Mucosa of descending colon (tissue), 3 donors: Measurements from ENCODE around the gene OR2Y1. TPM values are rescaled to one million over a fixed set of nuclear protein-coding genes. Genes with fewer than 3 reads are reported as not detected.
"Not testable (repeated sequence)": the region's sequence is repeated elsewhere in the genome, so short reads cannot be mapped to it uniquely, and the experiment has no call there.

Source experiments
- ATAC-seq: fragments of 200-7000 bp; cut with Tn5 transposase; one replicate; pipeline ENCODE4 v1.9.1; 2020; ENCODE audit warnings: mild to moderate bottlenecking, moderate library complexity
- DNase-seq, 3 donors: peaks; one replicate each; pipeline ENCODE4 v3.0.0-alpha.2; 2020
- H3K36me3 ChIP-seq: fragments of 200-600 bp; one replicate; pipeline ENCODE4 v1.8.0; 2021; ENCODE audit warnings: low read depth, mild to moderate bottlenecking
- H3K4me1 ChIP-seq: fragments of 200-600 bp; one replicate; pipeline ENCODE4 v1.8.0; 2021; ENCODE audit warnings: low read depth, mild to moderate bottlenecking
- H3K4me3 ChIP-seq: fragments of 200-600 bp; one replicate; pipeline ENCODE4 v1.8.0; 2021; ENCODE audit warnings: mild to moderate bottlenecking
- H3K9me3 ChIP-seq: fragments of 200-600 bp; one replicate; pipeline ENCODE4 v1.8.0; 2021; ENCODE audit warnings: mild to moderate bottlenecking
- intact Hi-C, 2 donors: fragments of 100-400 bp; cut with DNase I in 1 of 2; cut with micrococcal nuclease in 1 of 2; formaldehyde crosslinking; loops; one replicate each; pipeline versions ENCODE4 v1.11.0 to v1.11.1; 2022; cut with DNase I, micrococcal nuclease
- total RNA-seq, 3 donors: library from RNA; stranded (reverse); fragmentation: NEBNext Ultra II Directional in 2 of 3; extraction: Animal tissue kit (Norgen Biotek cat#: 25700) in 2 of 3; gene quantifications; one replicate each; pipeline versions ENCODE4 v1.2.1 to v1.2.4, GENCODE V29; 2021 to 2023
- TF ChIP-seq, protein P1 (sequence below): fragments of 200-600 bp; IDR thresholded peaks from one replicate; pipeline ENCODE4 v1.8.0; 2022; ENCODE audit warnings: antibody characterized with exemption, mild to moderate bottlenecking
- donor health status: DM: no; HTN: no; CAD: no; lungs with moderate emphysema.
- donor health status: DM: no; HTN: no; CAD: no.
- donor health status: DM: no; HTN: yes; CAD: no.

The OR2Y1 gene
- total RNA-seq, 3 donors from 2014 or later: not detected

- H3K36me3 ChIP-seq: no peaks in the 10 kb centered on the region
- peaks cover 5% of the 10 kb centered on the region for H3K4me1 ChIP-seq
- DNase-seq: no peak
- intact Hi-C loops: loop anchor here in 1 of 2 donors (10.0 kb wide), 1 partner anchor 80 kb away; the partner anchor contains the start of gene ZFP62
- no peak overlapping the region for H3K4me3 ChIP-seq
- ATAC-seq: peak; percentile 23
- TF ChIP-seq, protein P1, sequence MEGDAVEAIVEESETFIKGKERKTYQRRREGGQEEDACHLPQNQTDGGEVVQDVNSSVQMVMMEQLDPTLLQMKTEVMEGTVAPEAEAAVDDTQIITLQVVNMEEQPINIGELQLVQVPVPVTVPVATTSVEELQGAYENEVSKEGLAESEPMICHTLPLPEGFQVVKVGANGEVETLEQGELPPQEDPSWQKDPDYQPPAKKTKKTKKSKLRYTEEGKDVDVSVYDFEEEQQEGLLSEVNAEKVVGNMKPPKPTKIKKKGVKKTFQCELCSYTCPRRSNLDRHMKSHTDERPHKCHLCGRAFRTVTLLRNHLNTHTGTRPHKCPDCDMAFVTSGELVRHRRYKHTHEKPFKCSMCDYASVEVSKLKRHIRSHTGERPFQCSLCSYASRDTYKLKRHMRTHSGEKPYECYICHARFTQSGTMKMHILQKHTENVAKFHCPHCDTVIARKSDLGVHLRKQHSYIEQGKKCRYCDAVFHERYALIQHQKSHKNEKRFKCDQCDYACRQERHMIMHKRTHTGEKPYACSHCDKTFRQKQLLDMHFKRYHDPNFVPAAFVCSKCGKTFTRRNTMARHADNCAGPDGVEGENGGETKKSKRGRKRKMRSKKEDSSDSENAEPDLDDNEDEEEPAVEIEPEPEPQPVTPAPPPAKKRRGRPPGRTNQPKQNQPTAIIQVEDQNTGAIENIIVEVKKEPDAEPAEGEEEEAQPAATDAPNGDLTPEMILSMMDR: no peak
- no peaks in the 10 kb centered on the region for H3K9me3 ChIP-seq
Observed at GRCh38 chr5:180785121-180785781, 45.4 kb upstream of the OR2Y1 start.

- H3K4me3 ChIP-seq: no peak overlapping the region
- peak in 2 of 3 donors; percentile 84 to 87 for DNase-seq
- intact Hi-C loops: loop anchor here in 1 of 2 donors (10.0 kb wide), 1 partner anchor 80 kb away; the partner anchor contains the start of gene ZFP62
- H3K4me1 ChIP-seq: peaks cover 5% of the 10 kb centered on the region
- no peaks in the 10 kb centered on the region for H3K36me3 ChIP-seq
- no peaks in the 10 kb centered on the region for H3K9me3 ChIP-seq
- ATAC-seq: peak; percentile 83
- TF ChIP-seq, protein P1: peak; percentile 49
Observed at GRCh38 chr5:180784497-180785097, 44.7 kb upstream of the OR2Y1 start.

DNA sequence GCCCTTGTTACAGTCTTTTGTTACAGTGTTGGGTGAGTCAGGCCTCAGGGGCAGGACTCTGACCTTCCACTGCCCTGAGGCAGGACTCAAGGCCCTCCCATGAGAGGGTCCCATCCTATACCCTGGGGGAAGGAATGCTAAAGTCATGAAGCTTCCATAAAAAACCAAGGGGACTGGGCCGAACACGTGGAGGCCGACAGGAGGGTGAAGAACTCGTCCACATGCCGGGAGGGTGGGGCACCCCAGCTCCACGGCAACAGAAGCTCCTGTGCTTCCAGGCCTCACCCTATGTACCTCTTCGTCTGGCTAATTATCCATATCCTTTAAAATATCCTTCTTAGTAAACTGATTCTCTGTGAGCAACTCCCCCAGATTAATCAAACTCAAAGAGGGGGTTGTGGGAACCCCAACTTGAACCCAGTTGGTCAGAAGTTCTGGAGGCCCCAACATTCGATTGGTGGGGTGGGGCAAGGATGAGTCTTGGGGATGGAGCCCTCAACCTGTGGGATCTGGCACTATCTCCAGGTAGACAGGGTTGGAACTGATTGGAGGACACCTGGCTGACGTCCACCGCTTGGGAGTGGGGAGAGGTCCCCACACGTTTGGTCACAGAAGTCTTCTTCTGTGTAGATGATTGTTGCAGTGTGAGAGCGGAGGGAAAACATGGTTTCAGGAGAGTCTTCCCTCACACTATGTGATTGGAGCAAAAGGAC is 43.6 kb upstream of the OR2Y1 start:
- TF ChIP-seq, protein P1: no peak
- Histone ChIP-seq H3K36me3 (no peaks in the 10 kb centered on the region), H3K4me3 (no peak overlapping the region), H3K9me3 (no peaks in the 10 kb centered on the region), H3K4me1 (peaks cover 5% of the 10 kb centered on the region)
- intact Hi-C loops: loop anchor here in 1 of 2 donors (10.0 kb wide), 1 partner anchor 81 kb away; the partner anchor contains the start of gene ZFP62
- ATAC-seq (no peak), DNase-seq (no peak)

GRCh38 chr5:180782748-180783147 is 42.9 kb upstream of the OR2Y1 start:
- ATAC-seq (no peak), DNase-seq (no peak)
- H3K4me3 ChIP-seq: no peak overlapping the region
- intact Hi-C loops: loop anchor here in 1 of 2 donors (10.0 kb wide), 1 partner anchor 82 kb away; the partner anchor contains the start of gene ZFP62
- peaks cover 5% of the 10 kb centered on the region for H3K4me1 ChIP-seq
- TF ChIP-seq, protein P1: no peak
- H3K36me3 ChIP-seq: no peaks in the 10 kb centered on the region
- H3K9me3 ChIP-seq: no peaks in the 10 kb centered on the region

DNA sequence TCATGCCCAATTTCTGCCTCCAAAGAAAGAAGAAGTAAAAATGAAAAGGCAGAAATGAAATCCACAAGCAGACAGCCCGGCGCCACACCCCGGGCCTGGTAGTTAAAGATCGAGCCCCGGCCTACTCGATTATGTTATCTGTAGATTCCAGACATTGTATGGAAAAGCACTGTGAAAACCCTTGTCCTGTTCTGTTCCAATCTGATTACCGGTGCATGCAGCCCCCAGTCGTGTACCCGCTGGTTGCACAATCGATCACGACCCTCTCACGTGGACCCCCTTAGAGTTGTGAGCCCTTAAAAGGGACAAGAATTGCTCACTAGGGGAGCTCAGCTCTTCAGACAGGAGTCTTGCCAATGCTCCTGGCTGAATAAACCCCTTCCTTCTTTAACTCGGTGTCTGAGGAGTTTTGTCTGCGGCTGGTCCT is 42.1 kb upstream of the OR2Y1 start:
- not testable (repeated sequence) for H3K4me1 ChIP-seq, H3K4me3 ChIP-seq, H3K9me3 ChIP-seq, H3K36me3 ChIP-seq, DNase-seq, ATAC-seq
- intact Hi-C loops: loop anchor here in 1 of 2 donors (10.0 kb wide), 1 partner anchor 83 kb away; the partner anchor contains the start of gene ZFP62
